M059J (cell line): ENCODE measurements around the gene GRK1. TPM values are rescaled to one million over a fixed set of nuclear protein-coding genes. Genes with fewer than 3 reads are reported as not detected.
"Not testable (repeated sequence)": the region's sequence is repeated elsewhere in the genome, so short reads cannot be mapped to it uniquely, and the experiment has no call there.

ENCODE experiments used
- DNase-seq: peaks from one replicate; pipeline ENCODE4 v3.0.0-alpha.2; 2012; ENCODE audit warnings: low read depth
- total RNA-seq: library from RNA; depleted of rRNA; stranded (reverse); fragments of >200 nt; shearing (Covaris generic); gene quantifications from 2 replicates; pipeline ENCODE4 v1.2.3, GENCODE V29; 2014; rRNA removed

The GRK1 gene
- not detected in 2 replicates for total RNA-seq

- DNase-seq, result no peak
Observed at GRCh38 chr13:113666951-113667701, at the start of gene GRK1. GRK1 (plus strand) TSS chr13:113667219; CDS start chr13:113667387, 168 bp downstream.

GRCh38 chr13:113617961-113618360, 49.1 kb upstream of the GRK1 start:
- DNase-seq, result no peak

GRCh38 chr13:113618455-113618854, 48.6 kb upstream of the GRK1 start:
- DNase-seq, result no peak

GRCh38 chr13:113620036-113620796, 46.8 kb upstream of the GRK1 start:
- no peak for DNase-seq

- no peak for DNase-seq
Observed at GRCh38 chr13:113621046-113621445, 46.0 kb upstream of the GRK1 start.

GRCh38 chr13:113621498-113621897, 45.5 kb upstream of the GRK1 start:
- not testable (repeated sequence) for DNase-seq

GRCh38 chr13:113621986-113622550, 45.0 kb upstream of the GRK1 start:
- not testable (repeated sequence) for DNase-seq

- DNase-seq, result no peak
Observed at GRCh38 chr13:113622791-113623490, 44.1 kb upstream of the GRK1 start.

GRCh38 chr13:113623491-113624234, 43.4 kb upstream of the GRK1 start:
- DNase-seq, result no peak

- no peak for DNase-seq
Observed at GRCh38 chr13:113624235-113624587, 42.8 kb upstream of the GRK1 start.

- not testable (repeated sequence) for DNase-seq
Observed at GRCh38 chr13:113624640-113625304, 42.2 kb upstream of the GRK1 start.

GRCh38 chr13:113625965-113626721, 40.9 kb upstream of the GRK1 start:
- peak; percentile 20 for DNase-seq

- DNase-seq, result no peak
Observed at GRCh38 chr13:113627136-113627535, 39.9 kb upstream of the GRK1 start.

GRCh38 chr13:113628291-113629270, 38.4 kb upstream of the GRK1 start:
- DNase-seq, result no peak

- no peak for DNase-seq
Observed at GRCh38 chr13:113629866-113630265, 37.2 kb upstream of the GRK1 start.

- no peak for DNase-seq
Observed at GRCh38 chr13:113630296-113630695, 36.7 kb upstream of the GRK1 start.

- DNase-seq, result no peak
Observed at GRCh38 chr13:113630804-113631203, 36.2 kb upstream of the GRK1 start.

- DNase-seq, result no peak
Observed at GRCh38 chr13:113631341-113632095, 35.5 kb upstream of the GRK1 start.
